ENCODE results near the gene KAT6B.
"Not testable (repeated sequence)": the region's sequence is repeated elsewhere in the genome, so short reads cannot be mapped to it uniquely, and the experiment has no call there.

Gene KAT6B

DNA sequence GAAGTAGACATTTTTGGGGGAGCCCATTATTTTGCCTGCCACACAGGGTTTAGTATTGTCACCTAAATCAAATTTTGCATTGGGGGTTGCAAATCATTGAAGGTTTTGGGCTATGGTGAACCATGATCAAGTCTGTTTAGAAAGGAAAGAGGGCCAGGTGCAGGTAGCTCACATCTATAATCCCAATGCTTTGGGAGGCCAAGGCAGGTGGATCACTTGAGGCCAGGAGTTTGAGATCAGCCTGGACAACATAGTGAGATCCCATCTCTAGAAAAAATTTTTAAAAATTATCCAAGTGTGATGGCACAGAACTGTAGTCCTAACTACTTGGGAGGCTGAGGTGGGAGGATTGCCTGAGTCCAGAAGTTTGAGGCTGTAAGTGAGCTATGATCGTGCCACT is 31.2 kb downstream of the KAT6B start:
- no peak for DNase-seq

DNA sequence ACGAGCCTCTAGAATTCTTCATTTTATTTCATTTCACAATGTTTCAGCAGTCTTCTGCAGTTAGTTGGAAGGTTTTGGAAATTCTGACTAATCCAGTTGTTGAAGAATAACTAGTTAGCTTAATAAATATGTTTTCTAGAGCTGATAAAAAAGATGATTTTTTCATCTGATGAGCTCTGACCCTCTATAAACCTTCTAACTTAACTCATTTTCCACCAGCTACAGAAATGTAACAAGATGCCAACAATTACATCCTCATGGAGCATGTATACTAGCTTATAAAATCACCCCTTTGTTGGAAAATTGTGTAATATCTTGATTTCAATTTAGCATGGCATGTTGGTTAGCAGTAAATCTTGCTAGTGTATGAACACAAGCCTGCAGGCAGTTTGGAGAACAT is 33.1 kb downstream of the KAT6B start:
- DNase-seq: no peak

DNA sequence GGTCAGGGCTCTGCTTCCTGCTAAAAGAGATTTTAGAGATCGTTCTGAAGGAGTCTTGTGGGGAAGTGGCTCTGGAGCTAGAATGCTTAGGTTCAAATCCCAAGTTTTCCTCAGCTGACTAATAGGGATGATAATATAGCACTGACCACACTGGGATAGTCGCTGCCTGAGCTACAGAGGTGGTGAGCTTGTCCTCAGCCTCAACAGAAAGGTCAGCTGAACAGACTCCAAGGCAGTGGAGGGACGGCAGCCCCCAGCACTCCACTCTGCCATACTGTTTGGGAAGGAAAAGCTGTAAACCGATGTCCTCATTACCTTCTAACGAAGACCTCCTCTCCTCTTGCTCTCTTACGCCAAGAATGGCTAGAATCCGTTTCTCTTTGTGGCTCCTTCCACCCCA is 36.2 kb downstream of the KAT6B start:
- DNase-seq: no peak

DNA sequence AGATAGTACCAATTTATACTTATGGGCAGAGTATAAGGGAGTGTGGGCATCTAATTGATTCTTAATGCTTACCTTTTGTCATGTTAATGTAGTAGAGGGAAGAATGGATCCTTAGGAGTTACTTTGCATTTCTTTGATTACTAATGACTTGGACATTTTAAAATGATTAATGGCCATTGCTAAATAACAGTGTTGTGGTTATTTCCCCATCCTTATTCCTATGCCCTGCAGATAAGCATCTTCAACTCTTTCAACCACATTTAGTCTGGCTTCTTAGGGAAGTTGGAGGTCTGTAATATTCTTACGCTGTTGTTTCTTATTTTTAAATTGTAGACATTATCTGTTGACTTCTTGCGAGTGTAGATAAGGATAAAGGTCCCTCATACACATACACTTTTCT is 37.2 kb downstream of the KAT6B start:
- DNase-seq: no peak

DNA sequence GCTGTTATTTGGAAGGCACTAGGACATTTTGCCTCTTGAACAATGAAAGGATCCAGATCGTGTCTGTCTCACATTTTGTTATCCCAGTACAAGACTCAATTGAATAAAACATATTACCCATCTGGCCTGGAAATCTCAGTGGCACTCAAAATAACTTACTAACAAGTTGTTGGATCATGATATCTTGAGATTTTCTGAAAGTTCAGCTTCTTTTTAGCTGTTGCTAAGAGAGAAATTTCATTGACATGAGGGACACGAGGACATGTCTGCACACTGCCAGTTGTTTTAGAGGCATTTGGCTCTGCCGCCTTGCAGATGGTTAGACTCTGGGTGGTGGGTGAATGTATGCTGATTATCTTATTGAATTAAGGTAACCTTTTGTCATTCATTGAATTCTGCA is 41.0 kb downstream of the KAT6B start:
- DNase-seq: peak in 1 of 58 donors; percentile 12

DNA sequence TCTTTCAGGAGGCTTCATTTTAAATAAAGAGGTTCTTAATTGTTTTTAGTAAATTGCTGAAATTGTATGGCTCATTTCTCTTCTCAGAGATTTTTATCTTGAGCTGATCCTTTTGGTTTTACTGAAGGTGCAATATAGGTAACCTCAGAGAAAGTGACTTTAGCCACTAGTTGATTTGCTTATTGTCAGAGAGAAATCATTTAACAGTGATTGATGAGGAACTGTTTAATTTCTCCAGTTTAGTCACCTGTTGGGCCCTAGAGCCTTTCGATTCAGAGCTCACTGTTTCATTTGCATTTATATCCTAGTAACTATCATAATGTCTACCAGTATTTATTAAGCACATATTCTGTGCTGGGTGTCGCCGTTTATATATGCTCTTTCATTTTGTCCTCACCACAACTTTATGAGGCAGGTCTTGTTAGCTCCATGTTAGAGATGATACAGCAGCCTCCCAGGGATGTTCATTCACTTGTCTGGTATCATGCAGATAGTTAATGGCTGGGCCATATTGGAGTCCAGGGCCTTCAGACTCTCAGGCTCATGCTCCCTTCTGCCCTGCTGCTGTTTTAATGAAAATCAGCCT is 42.1 kb downstream of the KAT6B start:
- no peak for DNase-seq

DNA sequence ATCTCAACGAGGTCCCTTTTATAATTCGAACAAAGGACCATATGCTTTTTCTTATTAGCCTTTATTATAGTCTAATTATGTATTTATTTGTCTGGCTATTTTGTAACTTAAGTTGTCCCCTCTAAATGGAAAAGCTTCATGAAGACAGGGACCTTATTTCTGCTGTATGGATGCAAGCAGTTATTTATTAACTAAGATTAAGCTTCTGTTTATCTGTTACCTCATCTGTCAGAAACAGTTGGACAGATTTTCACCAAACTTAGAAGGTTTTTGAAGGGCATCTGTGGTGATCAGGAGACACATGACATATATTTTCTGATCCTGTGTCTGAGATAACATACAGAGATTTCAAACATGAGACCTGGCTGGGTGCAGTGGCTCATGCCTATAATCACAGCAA is 43.2 kb downstream of the KAT6B start:
- no peak for DNase-seq

DNA sequence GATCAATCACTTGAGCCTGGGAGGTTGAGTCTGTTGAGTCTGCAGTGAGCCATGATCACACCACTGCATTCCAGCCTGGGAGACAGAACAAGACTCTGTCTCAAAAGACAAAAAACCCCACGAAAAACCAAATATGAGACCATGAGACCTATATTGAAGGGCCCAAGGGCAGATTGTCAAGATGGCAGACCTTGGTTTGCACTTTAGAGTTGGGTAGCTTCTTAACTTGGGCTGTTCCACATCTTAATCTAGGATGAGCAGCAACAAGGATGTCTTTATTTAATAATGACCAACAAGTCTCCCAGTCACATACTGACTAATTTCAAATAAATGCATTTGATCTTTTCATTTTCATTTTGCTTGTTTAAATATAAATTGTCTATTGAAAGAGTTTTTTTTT is 43.8 kb downstream of the KAT6B start:
- no peak for DNase-seq

DNA sequence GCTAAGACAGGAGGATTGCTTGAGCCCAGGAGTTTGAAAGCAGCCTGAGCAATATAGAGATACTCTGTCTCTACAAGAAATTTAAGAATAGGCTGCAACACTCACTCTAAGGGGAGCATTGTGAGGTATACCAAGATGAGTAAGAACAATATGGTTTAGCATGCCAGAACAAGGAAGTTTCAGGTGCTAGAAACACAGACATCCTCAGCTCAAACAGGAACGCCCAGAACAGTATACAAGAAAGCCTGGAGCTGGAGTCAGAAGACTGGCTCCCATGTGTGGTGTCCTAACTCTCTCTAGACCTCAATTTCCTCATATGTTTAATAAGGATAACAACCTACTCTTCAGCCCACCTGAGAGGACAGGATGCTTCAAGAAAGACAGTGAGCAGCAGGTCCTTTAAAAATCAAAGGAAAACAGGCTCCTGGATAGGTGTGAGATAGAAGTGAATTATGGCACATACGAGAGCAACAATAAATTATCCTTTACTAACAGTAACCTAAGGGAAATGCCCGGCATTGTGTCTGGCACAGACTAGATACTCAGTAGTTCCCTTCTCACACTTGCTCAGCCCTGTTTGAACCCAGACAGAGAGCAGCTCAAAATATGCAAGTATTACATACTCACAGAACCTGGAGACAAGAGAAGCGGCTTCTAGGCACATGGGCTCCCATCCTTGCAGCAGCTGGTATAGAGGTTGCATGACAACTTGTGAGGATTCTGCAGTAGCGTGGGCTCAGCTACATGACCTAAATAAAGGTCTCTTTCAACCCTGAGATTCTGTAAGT is 45.4 kb downstream of the KAT6B start:
- DNase-seq: peak in 1 of 58 donors; percentile 8

DNA sequence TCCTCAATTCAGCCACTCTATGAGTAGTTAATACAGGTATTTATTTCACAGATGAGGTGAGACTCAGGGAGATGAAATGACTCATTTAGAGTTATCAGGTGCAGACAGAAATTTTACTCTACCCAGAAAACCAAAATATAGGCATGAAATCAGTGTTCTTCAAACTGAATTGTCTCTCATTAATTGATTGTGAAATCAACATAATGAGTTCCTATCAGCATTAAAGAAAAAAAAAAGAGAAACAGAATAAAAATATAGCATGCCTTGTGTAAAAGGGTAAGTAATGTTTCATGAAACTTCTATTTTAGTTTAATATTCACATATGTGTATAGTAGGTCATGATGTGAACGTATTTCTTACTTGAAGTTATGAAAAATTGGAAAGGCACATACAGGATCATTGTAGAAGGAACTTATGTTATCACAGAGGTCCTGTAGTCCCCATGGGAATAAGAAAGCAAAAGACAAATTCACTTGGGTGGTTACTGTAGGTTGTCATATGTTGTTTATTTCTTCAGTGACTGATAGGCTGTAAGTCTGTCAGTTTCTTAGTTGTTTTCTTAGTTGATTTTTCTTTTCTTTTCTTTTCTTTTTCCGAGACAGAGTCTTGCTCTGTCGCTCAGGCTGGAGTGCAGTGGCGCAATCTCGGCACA is 47.5 kb downstream of the KAT6B start:
- no peak for DNase-seq

DNA sequence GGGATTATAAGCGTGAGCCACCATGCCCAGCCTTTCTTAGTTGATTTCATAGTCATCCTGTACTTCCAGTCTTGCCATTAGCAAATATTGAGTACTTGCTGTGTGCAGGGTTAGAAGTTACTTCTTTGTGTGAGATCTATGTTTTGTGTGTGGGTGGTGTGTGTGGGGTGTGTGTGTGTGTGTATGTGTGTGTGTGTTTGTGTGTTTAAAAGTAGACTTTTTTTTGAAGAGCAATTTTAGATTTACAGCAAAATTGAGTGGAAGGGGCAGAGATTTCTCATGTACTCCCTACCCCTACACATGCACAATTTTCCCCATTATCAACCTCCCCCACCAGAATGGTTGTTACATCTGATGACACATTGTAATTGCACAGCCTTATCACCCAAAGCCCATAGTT is 48.2 kb downstream of the KAT6B start:
- DNase-seq: no peak

DNA sequence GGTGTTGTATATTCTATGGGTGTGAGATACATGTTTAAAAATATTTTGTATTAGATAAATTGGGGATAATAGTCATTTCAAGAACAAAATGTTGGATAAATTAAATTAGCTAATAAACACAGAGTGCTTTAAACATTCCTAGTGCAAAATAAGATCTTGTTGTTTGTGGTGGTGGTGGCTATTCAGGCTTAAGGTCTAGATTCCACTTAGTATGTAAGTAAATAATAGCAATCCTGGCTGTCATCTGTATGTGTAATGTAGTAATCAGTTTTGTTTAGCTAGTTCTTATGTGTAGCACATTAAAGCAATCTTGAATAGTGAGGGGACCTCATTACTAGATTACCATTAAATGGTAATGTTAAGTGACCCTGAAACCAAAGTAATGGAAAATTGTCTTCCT is 48.7 kb downstream of the KAT6B start:
- no peak for DNase-seq

DNA sequence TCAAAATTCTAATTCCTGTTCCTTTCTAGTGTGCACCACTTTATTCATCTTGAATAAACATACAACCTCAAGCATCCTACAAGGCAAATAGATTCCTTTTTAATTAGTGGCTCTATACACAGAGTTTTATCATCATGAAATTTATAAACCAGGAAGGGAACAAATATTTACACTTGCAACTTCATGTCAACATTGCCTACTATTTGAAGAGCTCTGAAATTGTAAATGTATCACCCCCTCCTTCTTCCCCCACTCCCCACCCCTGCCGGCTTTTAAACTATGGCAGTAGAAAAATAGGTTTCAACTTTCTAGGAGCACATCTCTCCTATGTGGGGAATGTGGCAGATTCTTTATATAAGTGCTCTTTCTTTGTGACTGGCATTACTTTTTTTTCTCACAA is 49.6 kb downstream of the KAT6B start:
- DNase-seq: no peak

DNA sequence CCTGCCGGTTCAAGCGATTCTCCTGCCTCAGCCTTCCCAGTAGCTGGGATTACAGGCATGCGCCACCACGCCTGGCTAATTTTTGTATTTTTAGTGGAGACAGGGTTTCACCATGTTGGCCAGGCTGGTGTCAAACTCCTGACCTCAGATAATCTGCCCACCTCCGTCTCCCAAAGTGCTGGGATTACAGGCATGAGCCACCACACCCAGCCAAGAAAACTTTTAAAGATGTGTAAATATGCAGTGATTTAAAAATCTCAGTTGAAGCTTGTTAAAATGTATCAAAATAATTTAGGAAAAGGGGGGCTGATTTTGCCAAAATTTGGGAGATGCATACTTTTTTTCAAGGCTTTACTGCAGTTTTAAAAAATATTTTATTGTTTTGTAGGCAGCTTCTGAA is 50.7 kb downstream of the KAT6B start:
- DNase-seq: not testable (repeated sequence)

DNA sequence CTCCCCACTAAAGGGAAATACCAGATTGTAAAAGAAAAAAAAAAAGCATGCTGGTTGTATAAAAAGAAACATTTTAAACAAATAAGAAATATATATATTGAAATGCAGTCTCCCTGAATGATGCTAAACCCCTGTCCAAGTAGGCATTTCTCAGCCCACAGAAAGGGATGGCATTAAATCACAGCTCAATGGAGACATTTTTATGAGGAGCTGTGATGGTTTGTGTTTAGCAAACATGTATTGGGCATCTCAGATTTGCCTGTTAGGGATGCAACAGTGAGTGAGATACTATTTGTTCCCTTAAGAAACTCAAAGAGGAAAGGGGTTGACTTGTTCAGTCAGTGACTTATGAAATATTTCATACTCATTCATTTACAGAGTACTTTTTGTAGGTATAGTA is 51.5 kb downstream of the KAT6B start:
- no peak for DNase-seq

DNA sequence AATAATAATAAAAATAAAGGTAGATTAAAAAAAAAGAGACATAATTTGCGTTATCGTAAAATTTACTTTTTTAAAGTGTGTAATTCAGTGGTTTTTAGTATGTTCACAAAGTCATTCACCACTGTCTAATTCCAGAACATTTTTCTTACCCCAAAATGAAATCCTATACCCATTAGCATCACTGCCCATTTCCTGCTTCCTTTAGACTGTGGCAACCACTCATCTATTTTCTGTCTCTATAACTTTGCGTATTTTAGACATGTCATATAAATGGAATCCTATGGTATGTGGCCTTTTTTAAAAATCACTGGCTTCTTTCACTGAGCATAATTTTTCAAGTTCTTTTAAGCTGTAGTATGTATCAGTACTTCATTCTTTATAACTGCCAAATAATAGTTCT is 53.6 kb downstream of the KAT6B start:
- DNase-seq: no peak

DNA sequence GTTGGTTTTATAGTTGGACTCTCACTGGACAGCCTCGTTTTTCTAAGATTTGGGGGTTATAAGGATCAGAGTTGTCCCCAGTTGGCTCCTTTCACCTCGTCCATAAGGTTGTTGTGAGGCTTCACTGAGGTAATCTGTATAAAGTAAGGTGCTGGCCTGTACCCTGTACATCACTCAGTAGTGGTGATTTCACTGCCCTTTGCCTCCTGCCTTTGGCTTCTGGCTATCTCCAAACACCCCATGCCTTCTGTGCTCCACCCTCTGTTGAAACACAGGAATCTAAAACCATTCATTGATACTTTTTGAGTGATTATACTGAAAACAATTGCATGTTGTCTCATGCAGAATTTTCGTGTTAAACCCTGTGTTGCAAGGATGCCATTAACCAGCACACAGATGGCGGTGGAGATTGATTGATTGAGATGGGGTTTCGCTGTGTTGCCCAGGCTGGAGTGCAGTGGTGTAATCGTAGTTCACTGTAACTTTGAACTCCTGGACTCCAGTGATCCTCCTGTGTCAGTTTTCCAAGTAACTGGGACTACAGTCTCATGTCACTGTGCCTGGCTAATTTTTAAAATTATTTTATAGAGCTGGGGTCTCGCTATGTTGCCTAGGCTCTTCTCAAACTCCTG is 55.0 kb downstream of the KAT6B start:
- no peak for DNase-seq

DNA sequence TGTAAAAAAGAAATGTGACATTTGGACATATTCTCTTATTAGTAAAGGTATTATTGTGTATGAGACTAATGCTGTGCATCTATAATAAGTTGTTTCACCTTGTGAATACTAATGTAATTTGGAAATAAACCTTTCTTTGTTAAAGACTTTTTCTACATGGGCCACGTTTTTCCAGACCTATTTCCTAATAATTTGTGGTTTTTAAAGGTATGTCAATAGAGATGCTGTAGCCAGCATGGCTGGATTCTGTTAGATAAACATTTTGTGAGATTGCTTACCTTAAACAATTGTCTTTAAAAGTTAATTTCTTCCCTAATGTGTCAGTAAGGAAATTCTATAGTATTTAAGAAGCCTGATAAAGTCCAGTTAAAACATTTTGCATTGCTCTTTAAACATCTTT is 56.0 kb downstream of the KAT6B start:
- DNase-seq: no peak

DNA sequence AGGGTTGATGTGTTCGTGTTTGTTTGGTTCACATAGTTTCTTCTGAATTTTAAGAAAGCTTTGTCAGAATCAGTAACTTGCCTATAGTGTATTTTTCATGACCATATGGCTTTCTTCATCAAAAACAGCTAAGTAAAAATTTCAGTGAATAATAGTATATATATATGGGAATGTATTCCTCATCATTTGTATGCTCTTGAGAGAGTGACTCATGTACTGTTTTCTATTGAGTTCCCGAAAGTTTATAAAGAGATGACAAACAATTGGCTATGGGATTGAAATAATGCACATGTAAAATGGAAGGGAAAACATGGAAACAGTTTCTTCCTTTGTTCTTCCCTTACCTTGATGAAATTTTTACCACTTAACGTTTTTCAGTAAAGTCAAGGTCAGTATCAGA is 56.4 kb downstream of the KAT6B start:
- DNase-seq: no peak

DNA sequence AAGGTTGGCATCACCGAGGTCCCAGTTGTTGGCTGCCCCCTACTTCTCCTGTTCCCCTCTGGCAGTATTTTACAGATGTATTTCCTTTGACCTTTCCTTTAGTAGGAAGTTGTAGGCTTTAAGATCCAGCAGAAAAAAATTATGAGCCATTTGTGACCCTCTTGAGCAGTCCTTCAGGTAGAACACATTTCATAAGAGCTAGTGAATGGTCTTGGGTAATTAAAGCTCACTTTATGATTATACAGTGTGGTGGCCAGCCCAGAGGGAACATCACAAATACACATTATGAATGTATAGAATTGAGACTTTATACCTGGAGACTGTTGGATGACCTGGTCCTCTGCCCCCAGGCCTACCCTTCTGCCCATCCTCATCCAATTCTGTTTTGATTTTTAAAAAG is 57.0 kb downstream of the KAT6B start:
- no peak for DNase-seq

DNA sequence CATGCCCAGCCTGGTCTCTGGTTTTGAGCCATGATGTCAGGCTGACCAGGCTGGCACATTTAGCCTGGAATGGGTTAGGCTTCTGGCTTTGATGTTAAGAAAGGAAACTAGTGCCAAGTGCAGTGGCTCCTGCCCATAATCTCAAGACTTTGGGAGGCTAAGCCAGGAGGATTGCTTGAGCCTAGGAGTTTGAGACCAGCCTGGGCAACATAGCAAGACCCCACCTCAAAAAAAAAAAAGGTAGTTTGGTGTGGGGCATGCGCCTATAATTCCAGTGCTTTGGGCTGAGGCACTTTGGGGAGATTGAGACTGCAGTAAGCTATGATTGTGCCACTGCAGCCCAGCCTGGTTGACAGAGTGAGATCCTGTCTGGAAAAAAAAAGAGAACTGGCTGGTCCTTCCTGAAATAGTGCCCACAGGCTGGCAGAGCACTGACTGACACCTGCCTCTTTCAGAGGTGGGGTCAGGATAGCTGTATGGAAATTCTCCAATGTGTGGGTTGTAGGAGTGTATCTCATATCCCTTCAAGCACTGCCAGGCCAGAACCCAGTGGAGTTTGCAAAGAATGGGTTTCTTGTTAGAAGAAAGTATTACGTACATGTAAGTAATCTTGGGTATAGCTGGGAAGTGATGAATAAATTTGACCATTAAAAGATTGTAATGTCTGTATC is 61.3 kb downstream of the KAT6B start:
- no peak for DNase-seq

Measured in anterior cingulate cortex (tissue), 58 donors.